CD4-positive, alpha-beta memory T cell (primary cell): Measurements from ENCODE around the gene MRPS6. TPM values are rescaled to one million over a fixed set of nuclear protein-coding genes. Genes with fewer than 3 reads are reported as not detected.

Experiments used
- CTCF ChIA-PET: fragments of 350-600 bp; sonication (Branson Sonifier 250); formaldehyde crosslinking; loops from one replicate; lab custom pipeline; 2021; ENCODE audit warnings: inconsistent platforms; ENCODE audit not compliant: partially characterized antibody; lab: Charles Lee
- POLR2A ChIA-PET: fragments of 350-600 bp; sonication (Branson Sonifier 250); formaldehyde crosslinking; loops from one replicate; lab custom pipeline; 2021; ENCODE audit not compliant: partially characterized antibody; lab: Charles Lee
- DNase-seq, 5 donors: peaks; one replicate each; pipeline versions ENCODE4 v3.0.0 to v3.0.0-alpha.2; 2020 to 2022; ENCODE audit warnings: mixed read lengths in 1 of 5
- H3K27ac ChIP-seq: one replicate; pipeline ENCODE4 v1.7.0; 2013; ENCODE audit warnings: low read depth, low read length
- H3K27me3 ChIP-seq: 2 replicates; pipeline ENCODE4 v1.7.0; 2013; ENCODE audit warnings: mild to moderate bottlenecking, low read length, moderate library complexity; ENCODE audit not compliant: insufficient read depth
- H3K36me3 ChIP-seq: 2 replicates; pipeline ENCODE4 v1.7.0; 2013; ENCODE audit warnings: mild to moderate bottlenecking, low read length, moderate library complexity; ENCODE audit not compliant: insufficient read depth
- H3K4me1 ChIP-seq: 2 replicates; pipeline ENCODE4 v1.7.0; 2013; ENCODE audit warnings: mild to moderate bottlenecking, low read length, moderate library complexity; ENCODE audit not compliant: insufficient read depth
- H3K4me3 ChIP-seq, 2 donors: one replicate each; pipeline ENCODE4 v1.7.0; 2013; ENCODE audit warnings: low read length in 2 of 2, mild to moderate bottlenecking in 1 of 2
- H3K9me3 ChIP-seq, 2 donors: one replicate each; pipeline ENCODE4 v1.7.0; 2013; ENCODE audit warnings: low read length in 2 of 2, control low read depth in 1 of 2; ENCODE audit not compliant: control insufficient read depth in 1 of 2
- H3K27ac Mint-ChIP-seq, 7 donors: one replicate each; pipeline ENCODE4 v1.8.0; 2020 to 2021; ENCODE audit warnings: mixed read lengths in 7 of 7, mild to moderate bottlenecking in 6 of 7, inconsistent platforms in 3 of 7, moderate library complexity in 3 of 7
- H3K27me3 Mint-ChIP-seq, 2 donors: one replicate each; pipeline ENCODE4 v1.8.0; 2020 to 2021; ENCODE audit warnings: mixed read lengths in 2 of 2
- H3K36me3 Mint-ChIP-seq, 2 donors: one replicate each; pipeline ENCODE4 v1.8.0; 2020 to 2021; ENCODE audit warnings: mixed read lengths in 2 of 2, inconsistent platforms in 1 of 2, mild to moderate bottlenecking in 1 of 2
- H3K4me1 Mint-ChIP-seq, 4 donors: one replicate each; pipeline ENCODE4 v1.8.0; 2020 to 2021; ENCODE audit warnings: mixed read lengths in 4 of 4, mild to moderate bottlenecking in 1 of 4
- H3K4me3 Mint-ChIP-seq, 8 donors: one replicate each; pipeline ENCODE4 v1.8.0; 2020 to 2021; ENCODE audit warnings: mixed read lengths in 8 of 8, mild to moderate bottlenecking in 7 of 8, moderate library complexity in 6 of 8, inconsistent platforms in 3 of 8
- H3K9me3 Mint-ChIP-seq, 8 donors: one replicate each; pipeline ENCODE4 v1.8.0; 2020 to 2021; ENCODE audit warnings: mixed read lengths in 8 of 8, mild to moderate bottlenecking in 5 of 8, inconsistent platforms in 3 of 8, moderate library complexity in 1 of 8
- intact Hi-C: fragments of 100-400 bp; cut with micrococcal nuclease; formaldehyde crosslinking; loops from one replicate; pipeline ENCODE4 v1.15.1; 2023
- polyA plus RNA-seq, 2 donors: library from polyadenylated mRNA; unstranded; fragments of 300-500 nt; fragmentation: Illumina TruSeq; gene quantifications; one replicate each; pipeline ENCODE4 v1.2.3, GENCODE V29; 2021
- total RNA-seq, 2 experiments: library from RNA; stranded (reverse); gene quantifications; one replicate each; pipeline ENCODE4 v1.2.3, GENCODE V29; 2021

The MRPS6 gene
- total and polyA plus RNA-seq, 4 experiments from 2014 or later: 76.9 to 160 (median 108) TPM

DNA sequence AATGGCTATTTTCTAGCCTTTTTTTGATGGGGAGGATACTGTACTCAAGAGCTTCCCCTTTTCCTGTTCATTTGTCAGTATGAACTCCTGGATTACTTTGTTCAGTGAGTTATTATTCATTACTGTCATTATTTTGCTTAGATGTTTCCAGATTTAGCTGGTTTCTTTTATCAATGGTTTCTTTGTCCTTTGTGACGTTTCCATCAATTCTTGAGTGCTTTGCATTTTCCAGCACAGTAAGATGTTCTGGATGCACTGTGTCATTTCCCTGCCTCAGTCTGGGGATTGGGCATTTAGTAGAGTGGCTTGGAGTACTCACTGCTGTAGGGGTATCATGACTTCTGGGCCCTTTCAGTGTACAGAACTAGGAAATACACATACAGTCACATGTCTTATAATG is 34.2 kb downstream of the MRPS6 start:
- Mint-ChIP-seq H3K9me3 (peaks cover 0 to 4% (median 0%) of the 10 kb centered on the region in 8 donors), H3K36me3 (peaks cover 37 to 54% of the 10 kb centered on the region in 2 donors), H3K27ac (peak overlapping the region in 2 of 7 donors; percentile 11 to 45), H3K27me3 (no peaks in the 10 kb centered on the region), H3K4me1 (peaks cover 27 to 66% (median 50%) of the 10 kb centered on the region in 4 donors), H3K4me3 (no peak overlapping the region)
- H3K27ac ChIP-seq: no peak overlapping the region
- H3K4me3 ChIP-seq: no peak overlapping the region
- DNase-seq: no peak
- intact Hi-C loops: no loop called here
- no peaks in the 10 kb centered on the region for H3K4me1 ChIP-seq
- CTCF ChIA-PET: interaction anchor here (0.7 kb wide), 1 partner anchor 184 kb away, joined by 3 read pairs; no protein-coding TSS in a partner anchor
- POLR2A ChIA-PET: no interaction called here
- no peaks in the 10 kb centered on the region for H3K9me3 ChIP-seq
- H3K27me3 ChIP-seq: no peaks in the 10 kb centered on the region
- no peaks in the 10 kb centered on the region for H3K36me3 ChIP-seq

DNA sequence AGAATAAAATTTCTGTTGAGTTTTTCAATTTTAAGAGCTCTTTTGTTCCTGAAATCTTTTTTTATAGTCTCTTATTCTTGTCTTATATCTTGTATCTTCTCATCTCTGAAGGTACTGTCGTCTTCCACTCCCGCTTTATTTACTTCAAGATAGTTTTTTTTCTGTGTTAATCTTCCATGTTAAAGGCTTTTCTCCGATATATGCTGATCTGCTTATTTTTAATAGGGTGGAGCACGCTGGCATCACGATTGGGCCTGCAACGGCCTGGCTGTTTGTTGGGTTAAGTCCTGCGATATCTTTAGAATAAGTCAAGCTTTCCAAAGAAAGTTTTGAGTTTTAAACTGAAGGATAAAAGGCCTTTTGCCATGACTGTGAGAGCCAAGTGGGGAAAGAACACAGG is 35.7 kb downstream of the MRPS6 start:
- Mint-ChIP-seq H3K36me3 (peaks cover 31 to 54% of the 10 kb centered on the region in 2 donors), H3K27me3 (no peaks in the 10 kb centered on the region), H3K27ac (peak overlapping the region in 1 of 7 donors; percentile 81), H3K9me3 (peaks cover 0 to 4% (median 0%) of the 10 kb centered on the region in 8 donors), H3K4me3 (no peak overlapping the region), H3K4me1 (peaks cover 28 to 74% (median 51%) of the 10 kb centered on the region in 4 donors)
- Histone ChIP-seq H3K4me3 (no peak overlapping the region), H3K36me3 (no peaks in the 10 kb centered on the region), H3K9me3 (no peaks in the 10 kb centered on the region), H3K27ac (no peak overlapping the region), H3K27me3 (no peaks in the 10 kb centered on the region), H3K4me1 (no peaks in the 10 kb centered on the region)
- intact Hi-C loops: no loop called here
- ChIA-PET POLR2A (no interaction called here), CTCF (interaction anchor here (0.7 kb wide), 2 partner anchors 20 to 185 kb away, joined by 3 read pairs; no protein-coding TSS in a partner anchor)
- DNase-seq: no peak

- no peak overlapping the region for H3K27ac ChIP-seq
- H3K4me3 ChIP-seq: no peak overlapping the region
- Mint-ChIP-seq H3K4me3 (no peak overlapping the region), H3K27ac (no peak overlapping the region), H3K36me3 (peaks cover 24 to 49% of the 10 kb centered on the region in 2 donors), H3K27me3 (no peaks in the 10 kb centered on the region), H3K9me3 (peaks cover 0 to 4% (median 0%) of the 10 kb centered on the region in 8 donors), H3K4me1 (peaks cover 29 to 80% (median 55%) of the 10 kb centered on the region in 4 donors)
- CTCF ChIA-PET: interaction anchor here (0.5 to 1.4 kb wide), 4 partner anchors 10 to 199 kb away, joined by 3 to 4 read pairs (median 3); no protein-coding TSS in a partner anchor
- H3K9me3 ChIP-seq: no peaks in the 10 kb centered on the region
- H3K27me3 ChIP-seq: no peaks in the 10 kb centered on the region
- no peak for DNase-seq
- POLR2A ChIA-PET: interaction anchor here (1.1 kb wide), 1 partner anchor 163 kb away, joined by 5 read pairs; no protein-coding TSS in a partner anchor
- H3K36me3 ChIP-seq: no peaks in the 10 kb centered on the region
- H3K4me1 ChIP-seq: no peaks in the 10 kb centered on the region
- intact Hi-C loops: no loop called here
These were observed 37.3 kb downstream of the MRPS6 start for GRCh38 chr21:34110594-34111202.

DNA sequence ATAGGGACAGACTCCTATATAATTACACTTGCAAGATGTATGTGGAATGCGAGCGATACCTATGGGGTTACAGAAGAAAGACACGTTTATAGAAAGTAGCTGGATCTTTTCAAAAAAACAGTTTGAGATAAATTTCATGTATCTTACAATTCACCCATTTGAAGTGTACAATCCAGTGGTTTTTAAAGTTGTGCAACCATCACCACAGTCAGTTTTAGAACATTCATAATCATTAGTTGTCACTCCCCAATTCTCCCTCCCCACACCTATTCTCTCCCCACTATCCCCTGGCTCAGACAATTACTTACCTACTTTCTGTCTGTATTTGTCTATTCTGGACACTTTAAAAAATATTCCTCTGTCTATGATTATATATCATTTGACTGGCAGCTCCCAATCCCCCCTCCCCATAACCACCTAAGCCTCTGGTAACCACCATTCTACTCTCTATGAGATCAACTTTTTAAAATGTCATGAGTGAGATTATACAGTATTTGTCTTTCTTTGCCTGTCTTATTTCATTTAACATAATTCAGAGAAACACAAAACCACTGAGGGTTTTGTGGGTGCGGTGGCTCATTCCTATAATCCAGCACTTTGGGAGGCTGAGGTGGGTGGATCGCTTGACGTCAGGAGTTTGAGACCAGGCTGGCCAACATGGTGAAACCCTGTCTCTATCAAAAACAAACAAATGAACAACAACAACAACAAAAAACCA is 39.1 kb downstream of the MRPS6 start:
- DNase-seq: no peak
- Mint-ChIP-seq H3K27me3 (no peaks in the 10 kb centered on the region), H3K9me3 (peaks cover 0 to 2% (median 0%) of the 10 kb centered on the region in 8 donors), H3K4me1 (peaks cover 23 to 74% (median 56%) of the 10 kb centered on the region in 4 donors), H3K36me3 (peaks cover 29 to 46% of the 10 kb centered on the region in 2 donors), H3K4me3 (no peak overlapping the region), H3K27ac (no peak overlapping the region)
- no peak overlapping the region for H3K27ac ChIP-seq
- CTCF ChIA-PET: no interaction called here
- no peaks in the 10 kb centered on the region for H3K27me3 ChIP-seq
- intact Hi-C loops: no loop called here
- no peak overlapping the region for H3K4me3 ChIP-seq
- H3K4me1 ChIP-seq: no peaks in the 10 kb centered on the region
- no peaks in the 10 kb centered on the region for H3K36me3 ChIP-seq
- POLR2A ChIA-PET: interaction anchor here (0.7 kb wide), 1 partner anchor 189 kb away, joined by 3 read pairs; no protein-coding TSS in a partner anchor
- no peaks in the 10 kb centered on the region for H3K9me3 ChIP-seq

- Histone ChIP-seq H3K4me3 (no peak overlapping the region), H3K9me3 (no peaks in the 10 kb centered on the region), H3K27me3 (no peaks in the 10 kb centered on the region), H3K4me1 (no peaks in the 10 kb centered on the region), H3K36me3 (no peaks in the 10 kb centered on the region), H3K27ac (no peak overlapping the region)
- peaks cover 0 to 2% (median 0%) of the 10 kb centered on the region in 8 donors for H3K9me3 Mint-ChIP-seq
- ChIA-PET POLR2A (interaction anchor here (1.0 kb wide), 1 partner anchor 38 kb away, joined by 3 read pairs; no protein-coding TSS in a partner anchor), CTCF (interaction anchor here (1.2 kb wide), 1 partner anchor 190 kb away, joined by 5 read pairs; no protein-coding TSS in a partner anchor)
- intact Hi-C loops: no loop called here
- peaks cover 21 to 64% (median 47%) of the 10 kb centered on the region in 4 donors for H3K4me1 Mint-ChIP-seq
- H3K27me3 Mint-ChIP-seq: no peaks in the 10 kb centered on the region
- peaks cover 20 to 43% of the 10 kb centered on the region in 2 donors for H3K36me3 Mint-ChIP-seq
- no peak overlapping the region for H3K4me3 Mint-ChIP-seq
- peak overlapping the region in 1 of 7 donors; percentile 61 for H3K27ac Mint-ChIP-seq
- no peak for DNase-seq
These were observed 40.5 kb downstream of the MRPS6 start for GRCh38 chr21:34113842-34114241.

DNA sequence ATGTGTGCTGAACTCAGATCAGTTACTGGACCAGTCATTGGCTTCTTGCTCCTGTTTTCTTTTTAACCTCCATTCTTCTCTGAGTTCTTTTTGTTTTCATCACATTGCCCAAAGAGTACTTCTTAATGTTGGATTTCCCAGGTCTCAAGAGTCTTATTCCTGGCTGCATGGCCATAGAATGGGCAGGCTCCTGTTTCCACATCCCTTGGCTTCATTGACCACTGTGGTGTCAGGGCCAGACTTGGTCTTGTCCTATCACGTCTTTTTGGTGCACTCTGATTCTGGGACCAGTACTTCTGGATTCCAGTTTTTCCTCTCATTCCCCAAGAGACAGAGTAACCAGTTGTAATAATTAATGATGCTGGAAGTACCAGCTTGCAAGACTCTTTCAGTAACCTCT is 41.8 kb downstream of the MRPS6 start:
- Histone ChIP-seq H3K4me1 (no peaks in the 10 kb centered on the region), H3K4me3 (no peak overlapping the region), H3K36me3 (no peaks in the 10 kb centered on the region), H3K27me3 (no peaks in the 10 kb centered on the region), H3K9me3 (no peaks in the 10 kb centered on the region), H3K27ac (no peak overlapping the region)
- POLR2A ChIA-PET: interaction anchor here (1.1 kb wide), 1 partner anchor 9 kb away, joined by 4 read pairs; no protein-coding TSS in a partner anchor
- no peak for DNase-seq
- Mint-ChIP-seq H3K4me1 (peaks cover 23 to 59% (median 48%) of the 10 kb centered on the region in 4 donors), H3K9me3 (no peaks in the 10 kb centered on the region), H3K27me3 (no peaks in the 10 kb centered on the region), H3K4me3 (no peak overlapping the region), H3K36me3 (peaks cover 18 to 36% of the 10 kb centered on the region in 2 donors), H3K27ac (peak overlapping the region in 1 of 7 donors; percentile 54)
- CTCF ChIA-PET: no interaction called here
- intact Hi-C loops: no loop called here

DNA sequence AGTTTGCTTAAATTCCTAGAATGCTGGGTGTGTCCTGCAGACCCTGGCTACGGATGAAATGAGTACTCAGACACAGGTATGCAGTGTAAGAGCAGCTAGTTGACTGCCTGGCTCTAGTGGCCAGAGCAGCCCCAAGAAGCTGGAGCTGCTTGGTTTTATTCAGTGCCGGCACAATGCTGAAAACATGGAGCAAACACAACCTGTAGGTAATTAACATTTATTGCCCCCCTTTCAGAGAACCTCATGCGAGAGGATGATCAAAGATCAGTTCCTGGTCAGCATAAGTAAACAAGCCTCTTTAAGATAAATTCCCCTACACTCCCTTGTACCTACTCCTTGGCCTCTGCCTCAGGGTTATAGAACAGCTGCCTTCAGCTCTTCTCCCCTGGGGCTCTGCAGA is 43.2 kb downstream of the MRPS6 start:
- ChIA-PET CTCF (no interaction called here), POLR2A (interaction anchor here (1.1 kb wide), 1 partner anchor 174 kb away, joined by 3 read pairs; no protein-coding TSS in a partner anchor)
- H3K4me1 Mint-ChIP-seq: peaks cover 23 to 52% (median 41%) of the 10 kb centered on the region in 4 donors
- H3K27ac Mint-ChIP-seq: peak overlapping the region in 2 of 7 donors; percentile 33 to 77
- H3K4me3 ChIP-seq: no peak overlapping the region
- H3K36me3 Mint-ChIP-seq: peaks cover 15 to 30% of the 10 kb centered on the region in 2 donors
- H3K36me3 ChIP-seq: no peaks in the 10 kb centered on the region
- no peak overlapping the region for H3K27ac ChIP-seq
- intact Hi-C loops: no loop called here
- H3K4me1 ChIP-seq: no peaks in the 10 kb centered on the region
- no peaks in the 10 kb centered on the region for H3K9me3 Mint-ChIP-seq
- no peak overlapping the region for H3K4me3 Mint-ChIP-seq
- H3K27me3 Mint-ChIP-seq: no peaks in the 10 kb centered on the region
- no peaks in the 10 kb centered on the region for H3K9me3 ChIP-seq
- DNase-seq: no peak
- no peaks in the 10 kb centered on the region for H3K27me3 ChIP-seq
